GM19468 (cell line): ENCODE results near the gene YAE1.
"Not testable (repeated sequence)": the region's sequence is repeated elsewhere in the genome, so short reads cannot be mapped to it uniquely, and the experiment has no call there.

Experiments used
- ATAC-seq: cut with Tn5 transposase; IDR thresholded peaks from one replicate; pipeline ENCODE4 v1.9.1; 2021; ENCODE audit warnings: mild to moderate bottlenecking, moderate library complexity, moderate number of reproducible peaks; ENCODE audit not compliant: unreplicated experiment; ENCODE audit errors: extremely low read depth

Gene YAE1

GRCh38 chr7:39566023-39566921, at the start of gene YAE1:
Gene YAE1, plus strand, starts transcription at chr7:39566404. Its CDS starts 15 bp downstream, at chr7:39566419.
- peak; percentile 96 for ATAC-seq

- no peak for ATAC-seq
These were observed 49.7 kb upstream of the YAE1 start for GRCh38 chr7:39516498-39516897.

- ATAC-seq = no peak
These were observed 49.0 kb upstream of the YAE1 start for GRCh38 chr7:39517240-39517639.

- ATAC-seq = no peak
These were observed 40.3 kb upstream of the YAE1 start for GRCh38 chr7:39525926-39526325.

- no peak for ATAC-seq
These were observed 39.5 kb upstream of the YAE1 start for GRCh38 chr7:39526666-39527065.

- ATAC-seq = no peak
These were observed 38.9 kb upstream of the YAE1 start for GRCh38 chr7:39527296-39527695.

- ATAC-seq = no peak
These were observed 38.3 kb upstream of the YAE1 start for GRCh38 chr7:39527951-39528350.

GRCh38 chr7:39528849-39529248, 37.4 kb upstream of the YAE1 start:
- ATAC-seq = no peak

GRCh38 chr7:39529582-39529981, 36.6 kb upstream of the YAE1 start:
- ATAC-seq = no peak

- ATAC-seq = no peak
These were observed 35.2 kb upstream of the YAE1 start for GRCh38 chr7:39530971-39531370.

GRCh38 chr7:39531818-39532217, 34.4 kb upstream of the YAE1 start:
- ATAC-seq = no peak

GRCh38 chr7:39532832-39533231, 33.4 kb upstream of the YAE1 start:
- no peak for ATAC-seq

- ATAC-seq = no peak
These were observed 31.6 kb upstream of the YAE1 start for GRCh38 chr7:39534599-39534998.

GRCh38 chr7:39535064-39535463, 31.1 kb upstream of the YAE1 start:
- ATAC-seq = no peak

GRCh38 chr7:39535720-39536119, 30.5 kb upstream of the YAE1 start:
- ATAC-seq = no peak

GRCh38 chr7:39536951-39537350, 29.3 kb upstream of the YAE1 start:
- no peak for ATAC-seq

GRCh38 chr7:39539816-39540215, 26.4 kb upstream of the YAE1 start:
- ATAC-seq = no peak

- no peak for ATAC-seq
These were observed 25.9 kb upstream of the YAE1 start for GRCh38 chr7:39540320-39540719.

- no peak for ATAC-seq
These were observed 24.7 kb upstream of the YAE1 start for GRCh38 chr7:39541511-39541910.

- ATAC-seq = not testable (repeated sequence)
These were observed 21.4 kb upstream of the YAE1 start for GRCh38 chr7:39544774-39545173.

GRCh38 chr7:39547336-39547735, 18.9 kb upstream of the YAE1 start:
- no peak for ATAC-seq

- ATAC-seq = no peak
These were observed 15.8 kb upstream of the YAE1 start for GRCh38 chr7:39550411-39550810.
